Activated T-cell treated with anti-CD3 and anti-CD28 coated beads, Interleukin-2, amount 50 U/mL, for 24 hours (primary cell): ENCODE measurements around the gene MAP4K3.
"Not testable (repeated sequence)": the region's sequence is repeated elsewhere in the genome, so short reads cannot be mapped to it uniquely, and the experiment has no call there.

Experiments
- DNase-seq: peaks from one replicate; pipeline ENCODE4 v3.0.0-alpha.2; 2020
- H3K27ac Mint-ChIP-seq: 2 replicates; pipeline ENCODE4 v1.8.0; 2020; ENCODE audit warnings: mild to moderate bottlenecking, mixed read lengths
- H3K27me3 Mint-ChIP-seq: 2 replicates; pipeline ENCODE4 v1.8.0; 2020; ENCODE audit warnings: mixed read lengths
- H3K36me3 Mint-ChIP-seq: 2 replicates; pipeline ENCODE4 v1.8.0; 2020; ENCODE audit warnings: low read depth, mixed read lengths
- H3K4me1 Mint-ChIP-seq: 2 replicates; pipeline ENCODE4 v1.8.0; 2020; ENCODE audit warnings: low read depth, mixed read lengths
- H3K4me3 Mint-ChIP-seq: 2 replicates; pipeline ENCODE4 v1.8.0; 2020; ENCODE audit warnings: mild to moderate bottlenecking, moderate library complexity, mixed read lengths
- H3K9me3 Mint-ChIP-seq: 2 replicates; pipeline ENCODE4 v1.8.0; 2020; ENCODE audit warnings: mixed read lengths

MAP4K3 gene

DNA sequence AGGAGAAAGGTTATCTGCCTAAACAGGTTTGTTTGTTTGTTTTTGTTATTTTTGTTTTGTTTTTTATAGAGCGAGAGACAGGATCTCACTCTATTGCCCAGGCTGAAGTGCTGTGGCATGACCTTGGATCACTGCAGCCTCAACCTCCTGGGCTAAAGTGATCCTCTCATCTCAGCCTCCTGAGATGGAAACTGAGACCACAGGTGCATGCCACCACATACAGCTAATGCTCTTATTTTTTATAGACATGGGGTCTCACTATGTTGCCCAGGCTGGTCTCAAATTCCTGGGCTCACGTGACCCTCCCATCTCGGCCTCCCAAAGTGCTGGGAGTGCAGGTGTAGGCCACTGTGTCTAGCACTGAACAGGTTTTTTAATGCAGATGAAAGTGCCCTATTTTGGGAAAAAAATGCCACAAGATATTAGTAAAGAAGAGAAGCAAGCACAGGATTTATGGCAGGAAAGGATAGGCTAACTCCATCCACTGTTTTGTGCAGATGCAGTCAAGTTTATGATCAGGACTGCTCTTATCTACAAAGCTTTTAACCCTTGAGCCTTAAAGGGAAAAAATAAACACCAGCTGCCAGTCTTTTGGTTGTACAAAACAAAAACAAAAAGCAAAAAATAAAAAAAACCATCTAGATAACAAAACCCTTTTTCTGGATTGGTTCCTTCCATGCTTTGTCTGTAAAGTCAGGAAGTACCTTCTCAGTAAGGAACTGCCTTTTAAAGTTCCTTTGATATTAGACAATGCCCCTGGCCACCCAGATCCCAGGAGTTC is 29.4 kb downstream of the MAP4K3 start:
- Mint-ChIP-seq H3K27ac (peak overlapping the region; percentile 67), H3K27me3 (no peaks in the 10 kb centered on the region), H3K4me1 (peaks cover 83% of the 10 kb centered on the region), H3K36me3 (no peaks in the 10 kb centered on the region), H3K4me3 (no peak overlapping the region), H3K9me3 (no peaks in the 10 kb centered on the region)
- DNase-seq, result no peak

DNA sequence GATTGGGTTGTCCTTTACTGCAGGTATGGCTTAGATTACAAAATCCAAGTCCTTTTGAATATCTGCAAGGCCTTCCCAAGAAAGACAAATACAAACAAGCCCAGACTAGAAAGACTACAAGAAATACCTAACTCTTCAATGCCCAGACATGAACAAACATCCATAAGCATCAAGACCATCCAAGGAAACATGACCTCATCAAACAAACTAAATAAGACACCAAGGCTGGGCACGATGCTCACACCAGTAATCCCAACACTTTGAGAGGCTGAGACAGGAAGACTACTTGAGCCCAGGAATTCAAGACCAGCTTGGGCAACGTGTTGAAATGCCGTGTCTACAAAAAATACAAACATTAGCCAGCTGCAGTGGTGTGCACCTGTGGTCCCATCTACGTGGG is 31.7 kb downstream of the MAP4K3 start:
- H3K4me1 Mint-ChIP-seq, result peaks cover 84% of the 10 kb centered on the region
- H3K27ac Mint-ChIP-seq, result no peak overlapping the region
- H3K9me3 Mint-ChIP-seq, result no peaks in the 10 kb centered on the region
- no peaks in the 10 kb centered on the region for H3K36me3 Mint-ChIP-seq
- DNase-seq, result no peak
- no peaks in the 10 kb centered on the region for H3K27me3 Mint-ChIP-seq
- H3K4me3 Mint-ChIP-seq, result no peak overlapping the region

DNA sequence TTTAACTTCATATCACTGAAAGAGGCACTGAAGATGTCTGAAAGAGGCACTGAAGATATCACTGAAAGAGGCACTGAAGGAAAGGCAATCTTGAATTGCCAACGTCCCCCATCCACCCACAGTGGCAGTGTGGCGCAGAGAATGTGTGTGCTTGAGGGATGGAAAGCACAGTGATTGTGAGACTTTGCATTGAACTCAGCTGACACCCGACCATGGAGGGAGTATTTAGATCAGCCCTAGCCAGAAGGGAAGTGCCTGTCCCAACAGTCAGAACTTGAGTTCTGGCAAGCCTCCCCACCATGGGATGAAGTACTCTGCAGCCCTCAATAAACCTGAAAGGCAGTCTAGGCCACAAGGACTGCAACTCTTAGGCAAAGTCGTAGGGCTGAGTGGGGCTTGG is 33.8 kb downstream of the MAP4K3 start:
- DNase-seq, result no peak
- peak overlapping the region; percentile 55 for H3K27ac Mint-ChIP-seq
- H3K27me3 Mint-ChIP-seq, result no peaks in the 10 kb centered on the region
- no peaks in the 10 kb centered on the region for H3K36me3 Mint-ChIP-seq
- no peak overlapping the region for H3K4me3 Mint-ChIP-seq
- peaks cover 77% of the 10 kb centered on the region for H3K4me1 Mint-ChIP-seq
- no peaks in the 10 kb centered on the region for H3K9me3 Mint-ChIP-seq

DNA sequence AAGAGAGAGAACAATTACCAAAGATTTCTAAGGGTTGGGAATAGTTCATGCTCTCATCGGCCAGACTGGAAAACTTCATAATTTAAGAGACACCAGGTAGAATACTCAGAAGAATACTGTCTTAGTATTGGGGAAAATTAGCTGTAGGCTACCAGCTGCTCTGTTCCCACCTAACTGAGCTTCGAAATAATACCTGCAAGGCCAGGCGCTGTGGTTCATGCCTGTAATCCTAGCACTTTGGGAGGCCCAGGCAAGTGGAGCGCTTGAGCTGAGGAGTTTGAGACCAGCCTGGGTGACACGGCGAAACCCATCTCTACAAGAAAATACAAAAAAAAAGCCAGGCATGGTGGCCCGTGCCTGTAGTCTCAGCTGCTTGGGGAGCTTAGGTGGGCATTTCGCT is 35.8 kb downstream of the MAP4K3 start:
- Mint-ChIP-seq H3K27ac (no peak overlapping the region), H3K4me3 (no peak overlapping the region), H3K4me1 (peaks cover 64% of the 10 kb centered on the region), H3K36me3 (no peaks in the 10 kb centered on the region), H3K9me3 (no peaks in the 10 kb centered on the region), H3K27me3 (no peaks in the 10 kb centered on the region)
- no peak for DNase-seq

DNA sequence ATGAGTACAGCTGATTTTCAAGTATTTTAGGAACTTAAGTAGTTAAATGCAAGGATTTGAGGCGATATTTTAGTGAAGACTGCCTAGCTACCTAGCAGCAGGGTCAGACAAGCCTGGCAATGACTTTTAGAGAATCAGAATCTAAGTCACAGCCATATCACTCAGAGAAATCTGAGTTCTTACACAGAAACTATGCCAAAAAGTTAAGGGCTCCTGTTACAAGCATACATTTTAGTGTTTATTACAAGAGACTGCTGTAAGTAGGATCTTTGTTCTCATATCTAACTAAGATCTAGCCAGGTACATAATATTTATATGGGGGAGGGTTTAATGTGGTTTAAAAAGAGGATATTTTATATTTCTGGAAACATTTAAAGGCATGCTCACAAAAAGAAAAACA is 37.5 kb downstream of the MAP4K3 start:
- no peak overlapping the region for H3K4me3 Mint-ChIP-seq
- no peaks in the 10 kb centered on the region for H3K36me3 Mint-ChIP-seq
- H3K4me1 Mint-ChIP-seq, result peaks cover 55% of the 10 kb centered on the region
- H3K9me3 Mint-ChIP-seq, result no peaks in the 10 kb centered on the region
- DNase-seq, result no peak
- H3K27me3 Mint-ChIP-seq, result no peaks in the 10 kb centered on the region
- no peak overlapping the region for H3K27ac Mint-ChIP-seq

DNA sequence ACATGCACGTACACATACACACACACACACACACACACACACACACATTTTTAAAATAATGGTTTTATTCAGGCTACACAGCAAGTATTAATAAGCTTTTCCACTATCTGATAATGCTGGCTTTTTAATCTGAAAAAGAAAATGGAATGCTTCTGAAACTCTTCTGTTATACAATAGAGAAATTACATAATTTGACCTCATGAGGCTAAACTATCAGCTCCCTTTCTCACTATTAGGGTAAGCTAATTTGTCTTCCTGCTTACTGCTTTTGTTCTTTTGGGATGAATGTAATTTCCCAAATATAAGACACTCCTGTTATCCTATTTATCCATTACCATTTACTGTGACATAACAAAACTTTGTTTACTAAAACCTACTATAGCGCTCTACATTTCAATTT is 41.8 kb downstream of the MAP4K3 start:
- Mint-ChIP-seq H3K4me3 (no peak overlapping the region), H3K27ac (no peak overlapping the region), H3K27me3 (no peaks in the 10 kb centered on the region), H3K4me1 (peaks cover 28% of the 10 kb centered on the region), H3K36me3 (peaks cover 2% of the 10 kb centered on the region), H3K9me3 (no peaks in the 10 kb centered on the region)
- no peak for DNase-seq

DNA sequence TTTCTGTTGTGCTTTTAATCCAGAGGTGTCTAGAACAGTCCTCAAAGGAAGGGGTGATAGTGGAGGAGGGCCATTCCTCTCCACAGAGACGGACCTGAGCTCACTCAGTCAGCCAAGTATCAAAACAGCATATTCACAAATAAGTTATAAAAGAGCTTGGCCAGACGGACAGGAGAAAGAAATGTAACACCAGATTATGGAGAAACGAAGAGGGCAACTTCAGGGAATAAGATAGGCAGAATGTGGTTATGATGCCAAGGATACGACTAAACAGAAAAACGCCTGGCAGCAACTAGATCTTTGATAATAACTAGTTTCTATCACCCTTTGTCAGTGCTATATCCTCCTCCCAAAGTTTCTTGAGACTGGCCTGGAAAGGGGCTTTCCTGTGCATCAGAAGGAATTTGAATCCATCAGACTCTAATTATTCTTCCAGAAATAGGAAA is 42.5 kb downstream of the MAP4K3 start:
- no peak overlapping the region for H3K27ac Mint-ChIP-seq
- H3K27me3 Mint-ChIP-seq, result no peaks in the 10 kb centered on the region
- H3K9me3 Mint-ChIP-seq, result no peaks in the 10 kb centered on the region
- peaks cover 2% of the 10 kb centered on the region for H3K36me3 Mint-ChIP-seq
- no peak overlapping the region for H3K4me3 Mint-ChIP-seq
- H3K4me1 Mint-ChIP-seq, result peaks cover 30% of the 10 kb centered on the region
- DNase-seq, result no peak

DNA sequence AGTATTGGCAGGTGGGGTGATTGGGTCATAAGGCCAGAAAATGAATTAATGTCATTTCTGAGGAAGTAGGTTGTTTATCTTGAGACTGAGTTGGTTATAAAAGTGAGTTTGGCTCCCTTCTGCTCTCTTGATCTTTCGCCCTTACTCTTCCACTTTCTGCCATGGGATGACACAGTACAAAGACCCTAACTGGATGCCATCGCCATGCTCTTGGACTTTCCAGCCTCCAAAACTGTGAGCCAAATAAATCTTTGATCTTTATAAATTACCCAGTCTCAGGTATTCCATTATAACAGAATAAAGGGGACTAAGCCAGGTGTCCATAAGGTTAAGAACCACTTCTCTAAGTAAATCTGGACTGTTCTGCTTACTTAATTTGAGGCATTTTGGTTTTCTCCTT is 44.4 kb downstream of the MAP4K3 start:
- peaks cover 29% of the 10 kb centered on the region for H3K4me1 Mint-ChIP-seq
- no peaks in the 10 kb centered on the region for H3K27me3 Mint-ChIP-seq
- H3K4me3 Mint-ChIP-seq, result no peak overlapping the region
- H3K36me3 Mint-ChIP-seq, result peaks cover 2% of the 10 kb centered on the region
- no peak for DNase-seq
- H3K27ac Mint-ChIP-seq, result no peak overlapping the region
- H3K9me3 Mint-ChIP-seq, result no peaks in the 10 kb centered on the region

DNA sequence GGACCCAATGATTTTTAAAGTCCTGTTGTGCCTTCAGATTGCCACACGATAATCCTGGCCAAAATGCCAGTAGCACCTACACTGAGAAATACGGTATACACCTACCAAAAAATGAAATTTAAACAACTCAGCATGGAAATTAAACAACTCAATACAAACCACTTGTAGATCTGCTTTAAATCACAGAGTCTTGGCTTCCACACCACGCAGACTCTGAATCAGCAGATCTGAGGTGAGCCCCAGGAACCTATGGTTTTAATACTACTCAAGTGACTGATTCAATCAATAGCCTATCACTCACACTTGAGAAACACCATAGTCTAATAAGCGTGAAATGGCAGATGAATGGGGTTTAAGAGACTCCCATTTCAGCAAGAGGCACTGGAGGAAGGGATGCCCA is 46.9 kb downstream of the MAP4K3 start:
- H3K27ac Mint-ChIP-seq, result no peak overlapping the region
- no peak for DNase-seq
- peaks cover 5% of the 10 kb centered on the region for H3K36me3 Mint-ChIP-seq
- no peaks in the 10 kb centered on the region for H3K27me3 Mint-ChIP-seq
- no peak overlapping the region for H3K4me3 Mint-ChIP-seq
- peaks cover 31% of the 10 kb centered on the region for H3K4me1 Mint-ChIP-seq
- peaks cover 3% of the 10 kb centered on the region for H3K9me3 Mint-ChIP-seq

DNA sequence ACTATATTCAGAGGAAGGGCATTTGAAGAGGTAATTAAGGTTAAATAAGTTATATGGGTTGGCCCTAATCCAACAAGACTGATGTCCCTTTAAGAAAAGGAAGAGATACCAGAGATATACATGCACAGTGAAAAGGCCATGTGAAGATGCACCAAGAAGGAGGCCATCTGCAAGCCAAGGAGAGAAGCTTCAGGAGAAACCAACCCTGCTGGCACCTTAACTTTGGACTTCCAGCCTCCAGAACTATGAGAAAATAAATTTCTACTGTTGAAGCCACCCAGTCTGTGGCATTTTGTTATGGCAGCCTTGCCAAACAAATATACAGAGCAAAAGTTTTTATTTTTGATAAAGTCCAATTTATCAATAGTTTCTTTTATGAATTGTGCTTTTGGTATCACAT is 51.0 kb downstream of the MAP4K3 start:
- no peak overlapping the region for H3K4me3 Mint-ChIP-seq
- no peak for DNase-seq
- H3K9me3 Mint-ChIP-seq, result peaks cover 5% of the 10 kb centered on the region
- peaks cover 6% of the 10 kb centered on the region for H3K36me3 Mint-ChIP-seq
- H3K27me3 Mint-ChIP-seq, result no peaks in the 10 kb centered on the region
- no peak overlapping the region for H3K27ac Mint-ChIP-seq
- H3K4me1 Mint-ChIP-seq, result peaks cover 51% of the 10 kb centered on the region

DNA sequence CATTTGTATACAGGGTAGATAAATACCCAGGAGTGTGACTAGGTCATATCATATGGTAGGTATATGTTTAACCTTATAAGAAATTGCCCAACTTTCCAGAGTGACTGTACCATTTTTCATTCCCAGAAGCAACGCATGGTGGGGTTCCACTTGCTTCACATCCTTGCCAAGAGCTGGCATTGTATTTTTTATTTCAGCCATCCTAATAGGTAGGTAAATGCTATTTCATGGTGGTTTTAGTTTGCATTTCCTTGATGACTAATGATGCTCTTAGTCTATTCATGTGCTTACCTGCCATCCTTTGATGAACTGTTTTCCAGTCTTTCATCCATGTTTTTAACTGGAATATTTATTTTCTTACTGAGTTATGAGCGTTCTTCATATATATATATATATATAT is 51.9 kb downstream of the MAP4K3 start:
- Mint-ChIP-seq H3K4me3 (no peak overlapping the region), H3K27me3 (no peaks in the 10 kb centered on the region), H3K4me1 (peaks cover 51% of the 10 kb centered on the region), H3K9me3 (peaks cover 5% of the 10 kb centered on the region), H3K36me3 (peaks cover 6% of the 10 kb centered on the region), H3K27ac (no peak overlapping the region)
- no peak for DNase-seq

DNA sequence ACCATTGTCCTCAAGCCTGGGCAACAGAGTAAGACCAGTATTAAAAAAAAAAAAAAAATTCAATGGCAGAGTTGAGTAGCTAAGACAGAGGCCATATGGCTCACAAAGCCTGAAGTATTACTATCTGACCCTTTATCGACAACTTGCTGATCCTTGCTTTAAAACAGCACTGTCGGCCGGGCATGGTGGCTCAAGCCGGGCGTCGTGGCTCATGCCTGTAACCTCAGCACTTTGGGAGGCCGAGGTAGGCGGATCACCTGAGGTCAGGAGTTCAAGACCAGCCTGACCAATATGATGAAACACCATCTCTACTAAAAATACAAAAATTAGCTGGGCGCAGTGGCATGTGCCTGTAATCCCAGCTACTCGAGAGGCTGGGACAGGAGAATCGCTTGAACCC is 53.0 kb downstream of the MAP4K3 start:
- DNase-seq, H3K36me3 Mint-ChIP-seq, H3K27ac Mint-ChIP-seq, H3K9me3 Mint-ChIP-seq, H3K4me3 Mint-ChIP-seq, H3K27me3 Mint-ChIP-seq: not testable (repeated sequence)
- H3K4me1 Mint-ChIP-seq, result peaks cover 48% of the 10 kb centered on the region

DNA sequence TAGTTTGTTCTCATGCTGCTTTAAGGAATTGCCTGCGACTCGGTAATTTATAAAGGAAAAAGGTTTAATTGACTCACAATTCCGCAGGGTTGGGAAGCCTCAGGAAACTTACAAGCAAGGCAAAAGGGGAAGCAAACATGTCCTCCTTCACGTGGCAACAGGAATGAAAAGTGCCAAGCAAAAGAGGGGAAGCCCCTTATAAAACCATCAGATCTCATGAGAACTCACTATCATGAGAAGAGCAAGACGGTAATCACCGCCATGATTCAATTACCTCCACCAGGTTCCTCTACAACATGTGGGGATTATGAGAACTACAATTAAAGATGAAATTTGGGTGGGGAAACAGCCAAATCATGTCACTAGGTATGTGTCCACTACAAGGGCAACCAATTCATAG is 53.9 kb downstream of the MAP4K3 start:
- Mint-ChIP-seq H3K27ac (no peak overlapping the region), H3K36me3 (peaks cover 6% of the 10 kb centered on the region), H3K9me3 (peaks cover 5% of the 10 kb centered on the region), H3K4me3 (no peak overlapping the region), H3K4me1 (peaks cover 49% of the 10 kb centered on the region), H3K27me3 (no peaks in the 10 kb centered on the region)
- DNase-seq, result no peak

DNA sequence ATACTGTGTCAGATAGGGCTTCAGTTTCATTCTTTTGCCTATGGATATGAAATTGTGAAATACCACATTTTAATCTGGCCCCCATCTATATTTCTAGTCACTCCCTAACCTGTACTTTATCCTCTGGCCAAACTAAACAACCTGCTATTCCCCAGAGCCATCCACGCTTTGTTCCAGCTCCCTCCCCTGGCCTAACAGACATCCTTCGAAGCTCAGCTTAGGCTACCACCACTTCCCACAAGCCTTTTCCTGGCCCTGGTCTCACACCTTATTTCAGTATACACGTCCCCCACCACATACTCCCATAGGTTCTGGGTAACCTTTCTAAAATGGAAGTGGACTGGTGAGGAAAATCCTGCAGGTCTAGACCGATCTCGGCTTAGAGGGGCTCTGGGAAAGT is 55.4 kb downstream of the MAP4K3 start:
- DNase-seq, result no peak
- H3K36me3 Mint-ChIP-seq, result peaks cover 6% of the 10 kb centered on the region
- no peaks in the 10 kb centered on the region for H3K27me3 Mint-ChIP-seq
- peaks cover 5% of the 10 kb centered on the region for H3K9me3 Mint-ChIP-seq
- peaks cover 52% of the 10 kb centered on the region for H3K4me1 Mint-ChIP-seq
- H3K4me3 Mint-ChIP-seq, result no peak overlapping the region
- no peak overlapping the region for H3K27ac Mint-ChIP-seq

DNA sequence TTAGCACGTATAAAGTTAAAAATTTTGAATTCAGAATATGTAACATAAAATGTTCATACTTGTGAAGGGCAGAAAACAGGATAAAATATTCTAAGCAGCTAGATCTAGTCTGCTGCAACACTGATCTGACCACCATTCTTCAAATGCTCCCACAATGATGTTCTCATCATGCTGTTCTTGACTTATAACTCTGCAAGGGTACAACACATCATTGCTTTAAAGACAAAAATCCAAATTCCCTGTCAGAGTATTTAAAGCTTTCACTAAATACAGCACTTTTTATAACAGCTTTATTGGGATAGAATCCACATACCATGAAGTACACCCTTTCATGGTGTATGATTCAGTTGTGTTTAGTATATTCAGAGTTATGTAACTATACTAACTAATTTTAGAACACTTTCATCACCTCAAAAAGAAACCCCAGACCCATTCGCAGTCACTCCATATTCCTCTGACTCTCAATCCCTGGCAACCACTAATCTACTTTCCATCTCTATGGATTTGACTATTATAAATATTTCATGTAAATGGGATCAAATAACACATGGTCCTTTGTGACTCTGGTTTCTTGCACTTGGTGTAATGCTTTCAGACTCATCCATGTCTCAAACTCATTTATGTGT is 56.4 kb downstream of the MAP4K3 start:
- no peaks in the 10 kb centered on the region for H3K27me3 Mint-ChIP-seq
- H3K4me3 Mint-ChIP-seq, result no peak overlapping the region
- peaks cover 6% of the 10 kb centered on the region for H3K9me3 Mint-ChIP-seq
- peaks cover 11% of the 10 kb centered on the region for H3K36me3 Mint-ChIP-seq
- H3K4me1 Mint-ChIP-seq, result peaks cover 51% of the 10 kb centered on the region
- no peak overlapping the region for H3K27ac Mint-ChIP-seq
- no peak for DNase-seq
